Measurements from ENCODE around the gene FAH. TPM values are rescaled to one million over a fixed set of nuclear protein-coding genes. Genes with fewer than 3 reads are reported as not detected.

FAH gene
- total RNA-seq: 55.7 and 68.1 TPM in 2 replicates

GRCh38 chr15:80152896-80153876 lies at the start of gene FAH:
Gene FAH, plus strand, starts transcription at chr15:80152999. Its CDS starts 56 bp downstream, at chr15:80153055.

Other genes starting within 250 kb of the FAH start
- gene BCL2A1, start 181.8 kb upstream of the FAH start, total RNA-seq: 6.5 and 11.4 TPM in 2 replicates
- gene ZFAND6, start 93.3 kb upstream of the FAH start, total RNA-seq: 114 and 149 TPM in 2 replicates
- under 0.01 TPM in 1 of 2 replicates, not detected in the other for gene CTXND1, start 99.2 kb downstream of the FAH start, total RNA-seq